ENCODE results near the gene KLK10.
A peak's percentile ranks its signal among the peaks of the same experiment; 100 is the strongest.

Gene KLK10

DNA sequence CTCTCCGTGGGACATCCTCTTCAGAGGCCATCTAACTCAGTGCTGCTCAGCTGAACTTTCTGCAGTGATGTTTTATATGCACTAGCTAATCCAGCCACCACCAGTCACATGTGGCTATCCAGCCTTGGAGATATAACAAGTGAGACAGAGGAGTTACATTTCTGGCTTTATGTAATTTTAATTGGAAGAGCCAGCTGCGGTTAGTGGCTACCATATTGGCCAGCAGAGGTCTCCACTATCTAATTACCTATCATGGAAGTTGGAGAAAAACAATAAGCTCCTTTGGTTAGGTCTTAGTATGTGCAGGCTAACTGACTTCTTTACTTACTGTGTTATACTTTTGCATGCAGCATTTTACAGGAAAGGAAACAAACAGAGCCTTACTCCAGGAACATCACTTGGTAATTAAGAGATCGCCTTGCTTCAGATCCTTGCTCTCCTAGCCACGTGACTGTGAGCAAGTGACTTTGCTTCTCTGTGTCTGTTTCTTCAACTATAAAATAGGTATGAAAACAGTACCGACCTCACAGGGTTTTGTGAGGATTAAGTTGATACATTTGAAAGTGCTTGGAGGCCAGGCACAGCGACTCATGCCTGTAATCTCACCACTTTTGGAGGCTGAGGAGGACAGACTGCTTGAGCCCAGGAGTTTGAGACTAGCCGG lies 1.6 kb upstream of the KLK10 start:
- TF ChIP-seq, protein P1, sequence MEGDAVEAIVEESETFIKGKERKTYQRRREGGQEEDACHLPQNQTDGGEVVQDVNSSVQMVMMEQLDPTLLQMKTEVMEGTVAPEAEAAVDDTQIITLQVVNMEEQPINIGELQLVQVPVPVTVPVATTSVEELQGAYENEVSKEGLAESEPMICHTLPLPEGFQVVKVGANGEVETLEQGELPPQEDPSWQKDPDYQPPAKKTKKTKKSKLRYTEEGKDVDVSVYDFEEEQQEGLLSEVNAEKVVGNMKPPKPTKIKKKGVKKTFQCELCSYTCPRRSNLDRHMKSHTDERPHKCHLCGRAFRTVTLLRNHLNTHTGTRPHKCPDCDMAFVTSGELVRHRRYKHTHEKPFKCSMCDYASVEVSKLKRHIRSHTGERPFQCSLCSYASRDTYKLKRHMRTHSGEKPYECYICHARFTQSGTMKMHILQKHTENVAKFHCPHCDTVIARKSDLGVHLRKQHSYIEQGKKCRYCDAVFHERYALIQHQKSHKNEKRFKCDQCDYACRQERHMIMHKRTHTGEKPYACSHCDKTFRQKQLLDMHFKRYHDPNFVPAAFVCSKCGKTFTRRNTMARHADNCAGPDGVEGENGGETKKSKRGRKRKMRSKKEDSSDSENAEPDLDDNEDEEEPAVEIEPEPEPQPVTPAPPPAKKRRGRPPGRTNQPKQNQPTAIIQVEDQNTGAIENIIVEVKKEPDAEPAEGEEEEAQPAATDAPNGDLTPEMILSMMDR (IDR thresholded peaks at IDR 0.05; ENCODE audit: borderline replicate concordance, insufficient read depth, low read depth, low read length), result 0 out of 2 replicates have a peak, but pooled peaks have one; percentile 27
- H3K4me3 ChIP-seq (ENCODE audit: low read depth, low read length), result no peak overlapping the region

DNA sequence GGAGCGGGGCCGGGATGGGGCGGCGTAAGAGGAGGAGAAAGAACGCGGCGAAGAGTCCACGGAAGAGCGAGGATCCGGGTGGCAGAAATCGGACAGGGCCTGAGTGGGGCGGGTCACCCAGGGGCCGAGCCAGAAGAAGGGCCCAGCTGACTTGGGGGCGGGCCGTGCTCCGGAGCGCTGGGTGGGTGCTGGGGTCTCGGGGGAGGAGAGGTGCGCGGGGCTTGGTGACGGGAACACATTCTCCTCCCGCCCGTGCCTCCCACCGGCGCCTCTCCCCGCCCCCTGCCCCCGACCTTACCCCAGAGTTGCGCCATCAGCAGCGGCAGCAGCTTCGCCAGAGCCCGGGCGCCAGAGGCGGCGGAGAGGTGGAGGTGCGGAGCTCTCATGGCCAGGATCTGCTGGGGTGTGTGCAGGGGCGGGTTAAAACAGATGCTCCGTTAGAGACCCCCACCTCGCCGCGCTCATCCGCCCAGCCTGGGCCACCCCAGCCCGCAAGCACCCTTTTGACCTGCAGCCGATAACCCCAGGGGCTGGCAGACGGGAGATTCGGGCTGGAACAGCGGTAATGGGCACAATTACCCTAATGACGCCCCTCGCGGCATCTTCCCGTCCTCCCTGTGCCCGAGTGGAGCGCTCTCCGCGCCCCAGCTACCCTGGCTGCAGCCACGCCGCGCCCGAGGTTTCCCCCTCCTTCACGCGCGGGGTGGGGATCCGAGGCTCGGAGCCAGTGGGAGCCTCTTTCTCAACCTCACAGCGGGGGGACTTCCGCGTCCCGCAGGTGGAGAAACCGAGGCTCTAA lies 565 bp downstream of the KLK10 start:
- TF ChIP-seq, protein P1 (IDR thresholded peaks at IDR 0.05; ENCODE audit: borderline replicate concordance, insufficient read depth, low read depth, low read length), result no peak
- H3K4me3 ChIP-seq (ENCODE audit: low read depth, low read length), result no peak overlapping the region

DNA sequence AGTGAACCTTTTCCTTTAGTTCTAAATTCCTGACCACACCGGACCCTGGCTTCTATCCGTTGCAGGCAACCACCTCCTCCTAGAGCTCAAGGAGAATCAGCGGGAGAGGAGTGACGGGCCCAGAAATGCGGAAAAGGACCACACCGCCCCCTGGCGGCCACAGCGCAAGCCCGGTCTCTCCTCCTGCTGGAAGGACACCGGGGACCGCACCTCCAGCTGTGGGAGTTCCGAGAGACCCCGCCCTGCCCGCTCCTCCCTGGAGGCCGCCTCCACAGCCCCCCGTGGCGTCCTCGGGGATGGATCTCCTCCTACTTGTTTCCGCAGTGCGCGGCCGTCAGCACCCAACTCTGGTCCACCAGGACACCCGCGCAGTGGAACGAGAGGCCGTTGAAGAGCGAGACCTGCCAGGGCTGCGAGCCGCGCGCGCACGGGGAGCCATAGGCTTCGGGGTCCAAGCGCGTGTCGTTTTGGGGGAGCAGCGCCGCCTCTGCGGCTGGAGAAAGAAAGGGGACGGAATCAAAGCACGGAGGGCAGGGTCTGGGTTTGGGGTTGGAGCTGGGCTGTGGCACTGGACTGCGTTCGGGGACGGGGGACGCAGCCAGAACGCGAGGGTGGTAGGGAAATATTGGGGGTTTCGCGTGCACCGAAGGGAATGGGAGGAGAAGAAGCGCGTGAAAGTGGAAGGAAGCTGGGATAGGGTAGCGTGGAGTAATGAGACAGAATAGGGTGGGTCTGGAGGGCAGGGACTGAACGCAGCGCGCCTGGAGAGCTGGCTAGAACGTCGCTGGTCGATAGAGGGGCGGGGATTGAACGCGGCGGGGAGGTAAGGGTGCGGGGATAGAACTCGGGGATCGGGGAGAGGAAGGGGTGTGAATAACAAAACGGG lies 2.5 kb downstream of the KLK10 start:
- H3K4me3 ChIP-seq (ENCODE audit: low read depth, low read length), result no peak overlapping the region
- TF ChIP-seq, protein P1 (IDR thresholded peaks at IDR 0.05; ENCODE audit: borderline replicate concordance, insufficient read depth, low read depth, low read length), result peak; percentile 80

DNA sequence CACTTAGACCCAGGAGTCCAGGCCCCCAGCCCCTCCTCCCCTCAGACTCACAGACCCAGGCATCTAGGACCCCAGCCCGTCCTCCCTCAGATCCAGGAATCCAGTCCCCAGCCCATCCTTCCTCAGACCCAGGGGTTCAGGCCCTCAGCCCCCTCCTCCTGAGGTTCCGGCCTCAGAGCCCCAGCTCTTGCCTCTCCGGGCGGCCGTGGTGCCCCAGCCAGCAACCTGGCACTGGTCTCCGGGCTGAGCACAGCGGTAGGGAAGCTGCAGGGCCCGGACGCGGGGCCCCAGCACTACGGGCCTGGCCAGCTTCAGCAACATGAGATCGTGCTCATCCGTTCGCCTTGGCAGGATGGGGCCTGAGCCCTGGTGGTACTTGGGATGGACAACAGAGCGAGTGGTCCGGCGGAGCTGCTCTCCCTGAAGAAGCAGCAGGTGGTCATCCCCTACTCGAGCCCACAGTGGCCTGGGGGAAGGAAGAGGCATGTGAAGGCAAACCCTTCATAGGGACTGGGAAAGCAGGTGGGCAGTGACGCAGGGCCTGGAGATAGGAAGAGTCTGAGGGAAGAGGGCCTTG lies 3.7 kb downstream of the KLK10 start:
- TF ChIP-seq, protein P1 (IDR thresholded peaks at IDR 0.05; ENCODE audit: borderline replicate concordance, insufficient read depth, low read depth, low read length), result no peak
- no peak overlapping the region for H3K4me3 ChIP-seq (ENCODE audit: low read depth, low read length)

DNA sequence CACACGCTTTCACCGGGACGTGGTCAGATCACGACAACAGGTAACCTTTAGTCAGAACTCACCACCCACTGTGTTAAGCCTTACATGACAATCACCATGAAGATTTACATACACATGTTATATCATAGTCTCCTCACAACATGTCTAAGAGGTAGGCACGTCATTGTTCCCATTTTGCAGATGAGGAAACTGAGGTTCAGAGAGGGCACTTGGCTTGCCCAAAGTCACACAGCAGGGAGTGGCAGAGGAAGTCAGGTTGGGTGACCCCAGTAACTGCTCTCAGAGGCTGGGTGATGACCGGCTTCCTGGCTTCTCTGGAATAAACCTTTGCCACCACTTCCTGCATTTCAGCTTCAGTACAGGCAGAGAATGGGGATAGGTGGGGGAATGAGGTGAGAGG lies 5.3 kb downstream of the KLK10 start:
- TF ChIP-seq, protein P1 (IDR thresholded peaks at IDR 0.05; ENCODE audit: borderline replicate concordance, insufficient read depth, low read depth, low read length), result no peak
- H3K4me3 ChIP-seq (ENCODE audit: low read depth, low read length), result no peak overlapping the region

DNA sequence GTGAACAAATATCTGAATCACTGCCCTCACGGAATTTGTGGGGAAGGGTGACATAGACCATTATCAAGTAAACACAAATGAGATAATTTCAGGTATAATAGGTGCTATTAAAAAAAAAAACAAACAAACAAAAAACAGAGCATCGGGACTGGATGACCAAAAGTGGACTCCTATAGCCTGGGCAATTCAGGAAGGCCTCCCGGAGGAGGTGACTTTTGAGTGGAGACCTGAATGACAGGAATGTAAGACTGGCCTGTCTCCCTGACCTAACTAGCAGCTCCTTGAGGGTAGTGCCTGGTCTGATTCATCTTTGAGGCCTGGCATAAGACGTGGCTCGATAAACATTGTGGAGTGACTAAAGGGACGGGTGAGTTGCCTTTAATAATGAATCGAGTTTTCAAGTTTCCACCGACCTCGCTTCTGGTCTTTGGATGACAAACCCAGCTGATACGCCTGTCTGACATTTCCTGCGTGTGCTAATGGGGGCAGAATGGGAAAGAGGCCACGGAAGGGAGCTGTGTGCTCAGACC lies 6.8 kb downstream of the KLK10 start:
- TF ChIP-seq, protein P1 (IDR thresholded peaks at IDR 0.05; ENCODE audit: borderline replicate concordance, insufficient read depth, low read depth, low read length), result no peak
- H3K4me3 ChIP-seq (ENCODE audit: low read depth, low read length), result no peak overlapping the region
